Activated CD4-positive, alpha-beta memory T cell treated with anti-CD3 and anti-CD28 coated beads, Interleukin-2, amount 10 ng/mL, durations not matched to agents 7 days and 5 days (primary cell): ENCODE measurements around the gene MAP3K5. TPM values are rescaled to one million over a fixed set of nuclear protein-coding genes. Genes with fewer than 3 reads are reported as not detected.

ENCODE experiments used
- CTCF ChIA-PET: fragments of 350-600 bp; sonication (Branson Sonifier 250); formaldehyde crosslinking; loops from one replicate; lab custom pipeline; 2021; ENCODE audit warnings: antibody characterized with exemption, inconsistent platforms; lab: Charles Lee
- POLR2A ChIA-PET: fragments of 350-600 bp; sonication (Branson Sonifier 250); formaldehyde crosslinking; loops from one replicate; lab custom pipeline; 2021; ENCODE audit warnings: antibody characterized with exemption; lab: Charles Lee
- DNase-seq: peaks from one replicate; pipeline ENCODE4 v3.0.0-alpha.2; 2020
- H3K27ac Mint-ChIP-seq: one replicate; pipeline ENCODE4 v1.8.0; 2021; ENCODE audit warnings: mild to moderate bottlenecking, mixed read lengths
- H3K27me3 Mint-ChIP-seq: one replicate; pipeline ENCODE4 v1.8.0; 2021; ENCODE audit warnings: mixed read lengths
- H3K36me3 Mint-ChIP-seq: one replicate; pipeline ENCODE4 v1.8.0; 2021; ENCODE audit warnings: low read depth, mixed read lengths
- H3K4me1 Mint-ChIP-seq: one replicate; pipeline ENCODE4 v1.8.0; 2021; ENCODE audit warnings: mixed read lengths
- H3K4me3 Mint-ChIP-seq: one replicate; pipeline ENCODE4 v1.8.0; 2021; ENCODE audit warnings: mild to moderate bottlenecking, mixed read lengths
- H3K9me3 Mint-ChIP-seq: one replicate; pipeline ENCODE4 v1.8.0; 2021; ENCODE audit warnings: mixed read lengths
- total RNA-seq, 2 experiments: library from RNA; stranded (reverse); gene quantifications; one replicate each; pipeline ENCODE4 v1.2.3, GENCODE V29; 2021

The MAP3K5 gene
- total RNA-seq, 2 experiments from 2014 or later: 25.4 to 25.9 TPM

- POLR2A ChIA-PET: interaction anchor here (0.6 kb wide), 1 partner anchor 825 kb away, joined by 3 read pairs; no protein-coding TSS in a partner anchor
- Mint-ChIP-seq H3K9me3 (no peaks in the 10 kb centered on the region), H3K36me3 (no peaks in the 10 kb centered on the region), H3K27ac (no peak overlapping the region), H3K27me3 (peaks cover 16% of the 10 kb centered on the region), H3K4me3 (no peak overlapping the region), H3K4me1 (peaks cover 20% of the 10 kb centered on the region)
- CTCF ChIA-PET: interaction anchor here (1.8 kb wide), 1 partner anchor 23 kb away, joined by 7 read pairs; the partner anchor contains the start of gene MAP7
- no peak for DNase-seq
Measured at GRCh38 chr6:136526937-136527336, 265.3 kb downstream of the MAP3K5 start.

- Mint-ChIP-seq H3K27ac (peak overlapping the region; percentile 9), H3K9me3 (no peaks in the 10 kb centered on the region), H3K36me3 (no peaks in the 10 kb centered on the region), H3K27me3 (peaks cover 16% of the 10 kb centered on the region), H3K4me3 (no peak overlapping the region), H3K4me1 (peaks cover 20% of the 10 kb centered on the region)
- ChIA-PET CTCF (interaction anchor here (0.7 to 2.2 kb wide), 4 partner anchors 11 to 37 kb away, joined by 3 to 8 read pairs (median 5); partner anchors contain the start of gene MAP7), POLR2A (interaction anchor here (0.6 kb wide), 2 partner anchors 90 to 824 kb away, joined by 3 to 4 read pairs; no protein-coding TSS in a partner anchor)
- peak; percentile 53 for DNase-seq
Measured at GRCh38 chr6:136526196-136526930, 265.9 kb downstream of the MAP3K5 start.

- Mint-ChIP-seq H3K27ac (no peak overlapping the region), H3K4me1 (peaks cover 20% of the 10 kb centered on the region), H3K4me3 (no peak overlapping the region), H3K36me3 (no peaks in the 10 kb centered on the region), H3K9me3 (no peaks in the 10 kb centered on the region), H3K27me3 (peaks cover 18% of the 10 kb centered on the region)
- POLR2A ChIA-PET: interaction anchor here (0.6 kb wide), 1 partner anchor 90 kb away, joined by 4 read pairs; no protein-coding TSS in a partner anchor
- DNase-seq: no peak
- CTCF ChIA-PET: interaction anchor here (0.7 to 2.2 kb wide), 4 partner anchors 10 to 37 kb away, joined by 3 to 8 read pairs (median 5); partner anchors contain the start of gene MAP7
Measured at GRCh38 chr6:136525586-136526195, 266.6 kb downstream of the MAP3K5 start.

GRCh38 chr6:136524936-136525413 is 267.3 kb downstream of the MAP3K5 start:
- H3K9me3 Mint-ChIP-seq: no peaks in the 10 kb centered on the region
- DNase-seq: no peak
- CTCF ChIA-PET: interaction anchor here (2.2 kb wide), 1 partner anchor 22 kb away, joined by 8 read pairs; no protein-coding TSS in a partner anchor
- H3K4me3 Mint-ChIP-seq: no peak overlapping the region
- POLR2A ChIA-PET: no interaction called here
- H3K36me3 Mint-ChIP-seq: no peaks in the 10 kb centered on the region
- H3K27me3 Mint-ChIP-seq: peaks cover 22% of the 10 kb centered on the region
- H3K27ac Mint-ChIP-seq: no peak overlapping the region
- peaks cover 20% of the 10 kb centered on the region for H3K4me1 Mint-ChIP-seq

GRCh38 chr6:136524339-136524935 is 267.8 kb downstream of the MAP3K5 start:
- H3K36me3 Mint-ChIP-seq: no peaks in the 10 kb centered on the region
- no peak overlapping the region for H3K4me3 Mint-ChIP-seq
- ChIA-PET CTCF (interaction anchor here (2.2 kb wide), 1 partner anchor 23 kb away, joined by 8 read pairs; no protein-coding TSS in a partner anchor), POLR2A (no interaction called here)
- DNase-seq: no peak
- H3K27ac Mint-ChIP-seq: no peak overlapping the region
- H3K9me3 Mint-ChIP-seq: no peaks in the 10 kb centered on the region
- peaks cover 20% of the 10 kb centered on the region for H3K4me1 Mint-ChIP-seq
- peaks cover 22% of the 10 kb centered on the region for H3K27me3 Mint-ChIP-seq

- ChIA-PET CTCF (no interaction called here), POLR2A (no interaction called here)
- H3K27ac Mint-ChIP-seq: no peak overlapping the region
- no peaks in the 10 kb centered on the region for H3K9me3 Mint-ChIP-seq
- H3K27me3 Mint-ChIP-seq: peaks cover 27% of the 10 kb centered on the region
- no peak overlapping the region for H3K4me3 Mint-ChIP-seq
- DNase-seq: no peak
- H3K36me3 Mint-ChIP-seq: no peaks in the 10 kb centered on the region
- H3K4me1 Mint-ChIP-seq: peaks cover 20% of the 10 kb centered on the region
Measured at GRCh38 chr6:136523196-136523595, 269.1 kb downstream of the MAP3K5 start.

- POLR2A ChIA-PET: no interaction called here
Measured at GRCh38 chr6:136522636-136523035, 269.6 kb downstream of the MAP3K5 start.

GRCh38 chr6:136521911-136522310 is 270.4 kb downstream of the MAP3K5 start:
- ChIA-PET CTCF (no interaction called here), POLR2A (no interaction called here)
- Mint-ChIP-seq H3K27me3 (peaks cover 29% of the 10 kb centered on the region), H3K9me3 (no peaks in the 10 kb centered on the region), H3K4me3 (no peak overlapping the region), H3K4me1 (peaks cover 15% of the 10 kb centered on the region), H3K27ac (no peak overlapping the region), H3K36me3 (no peaks in the 10 kb centered on the region)
- no peak for DNase-seq

More at GRCh38 chr6:136522636-136523035, 269.6 kb downstream of the MAP3K5 start:
- H3K27ac Mint-ChIP-seq: no peak overlapping the region
- H3K36me3 Mint-ChIP-seq: no peaks in the 10 kb centered on the region
- H3K27me3 Mint-ChIP-seq: peaks cover 27% of the 10 kb centered on the region
- H3K9me3 Mint-ChIP-seq: no peaks in the 10 kb centered on the region
- CTCF ChIA-PET: no interaction called here
- H3K4me3 Mint-ChIP-seq: no peak overlapping the region
- H3K4me1 Mint-ChIP-seq: peaks cover 20% of the 10 kb centered on the region
- DNase-seq: no peak

- Mint-ChIP-seq H3K27me3 (peaks cover 28% of the 10 kb centered on the region), H3K4me1 (peaks cover 10% of the 10 kb centered on the region), H3K4me3 (no peak overlapping the region), H3K9me3 (no peaks in the 10 kb centered on the region), H3K36me3 (no peaks in the 10 kb centered on the region), H3K27ac (no peak overlapping the region)
- CTCF ChIA-PET: no interaction called here
- POLR2A ChIA-PET: no interaction called here
- DNase-seq: no peak
Measured at GRCh38 chr6:136521427-136521826, 270.9 kb downstream of the MAP3K5 start.

GRCh38 chr6:136520517-136520916 is 271.8 kb downstream of the MAP3K5 start:
- H3K9me3 Mint-ChIP-seq: no peaks in the 10 kb centered on the region
- H3K27ac Mint-ChIP-seq: no peak overlapping the region
- ChIA-PET CTCF (no interaction called here), POLR2A (no interaction called here)
- no peak overlapping the region for H3K4me3 Mint-ChIP-seq
- no peaks in the 10 kb centered on the region for H3K36me3 Mint-ChIP-seq
- H3K4me1 Mint-ChIP-seq: peaks cover 4% of the 10 kb centered on the region
- peaks cover 25% of the 10 kb centered on the region for H3K27me3 Mint-ChIP-seq
- no peak for DNase-seq

- H3K27ac Mint-ChIP-seq: no peak overlapping the region
- no peaks in the 10 kb centered on the region for H3K36me3 Mint-ChIP-seq
- H3K4me1 Mint-ChIP-seq: no peaks in the 10 kb centered on the region
Measured at GRCh38 chr6:136517582-136517981, 274.7 kb downstream of the MAP3K5 start.

GRCh38 chr6:136517002-136517401 is 275.3 kb downstream of the MAP3K5 start:
- H3K27ac Mint-ChIP-seq: no peak overlapping the region
- peaks cover 19% of the 10 kb centered on the region for H3K27me3 Mint-ChIP-seq
- no peaks in the 10 kb centered on the region for H3K4me1 Mint-ChIP-seq
- CTCF ChIA-PET: no interaction called here
- no peak for DNase-seq
- POLR2A ChIA-PET: no interaction called here
- H3K4me3 Mint-ChIP-seq: no peak overlapping the region
- H3K36me3 Mint-ChIP-seq: no peaks in the 10 kb centered on the region
- no peaks in the 10 kb centered on the region for H3K9me3 Mint-ChIP-seq

More at GRCh38 chr6:136517582-136517981, 274.7 kb downstream of the MAP3K5 start:
- H3K27me3 Mint-ChIP-seq: peaks cover 23% of the 10 kb centered on the region
- CTCF ChIA-PET: no interaction called here
- DNase-seq: no peak
- H3K4me3 Mint-ChIP-seq: no peak overlapping the region
- H3K9me3 Mint-ChIP-seq: no peaks in the 10 kb centered on the region
- POLR2A ChIA-PET: no interaction called here

GRCh38 chr6:136514591-136514990 is 277.7 kb downstream of the MAP3K5 start:
- Mint-ChIP-seq H3K4me1 (peaks cover 10% of the 10 kb centered on the region), H3K9me3 (no peaks in the 10 kb centered on the region), H3K4me3 (no peak overlapping the region), H3K27ac (no peak overlapping the region), H3K36me3 (no peaks in the 10 kb centered on the region), H3K27me3 (peaks cover 10% of the 10 kb centered on the region)
- ChIA-PET POLR2A (no interaction called here), CTCF (interaction anchor here (1.0 kb wide), 1 partner anchor 11 kb away, joined by 3 read pairs; no protein-coding TSS in a partner anchor)
- no peak for DNase-seq
